Measurements from ENCODE around the gene KDSR.

- no peak for TF ChIP-seq CTCF (conservative IDR thresholded peaks at IDR 0.05)
- no peak for TF ChIP-seq EZH2 (IDR thresholded peaks at IDR 0.05; ENCODE audit: low read depth)
Observed at GRCh38 chr18:63312737-63313395, 54.1 kb downstream of the KDSR start.

Data from PC-9 (cell line).